ENCODE measurements around the gene SCYGR2. TPM values are rescaled to one million over a fixed set of nuclear protein-coding genes. Genes with fewer than 3 reads are reported as not detected.
A peak's percentile ranks its signal among the peaks of the same experiment; 100 is the strongest.

Gene SCYGR2
- total and polyA plus RNA-seq, 2 experiments from 2014 or later: not detected

DNA sequence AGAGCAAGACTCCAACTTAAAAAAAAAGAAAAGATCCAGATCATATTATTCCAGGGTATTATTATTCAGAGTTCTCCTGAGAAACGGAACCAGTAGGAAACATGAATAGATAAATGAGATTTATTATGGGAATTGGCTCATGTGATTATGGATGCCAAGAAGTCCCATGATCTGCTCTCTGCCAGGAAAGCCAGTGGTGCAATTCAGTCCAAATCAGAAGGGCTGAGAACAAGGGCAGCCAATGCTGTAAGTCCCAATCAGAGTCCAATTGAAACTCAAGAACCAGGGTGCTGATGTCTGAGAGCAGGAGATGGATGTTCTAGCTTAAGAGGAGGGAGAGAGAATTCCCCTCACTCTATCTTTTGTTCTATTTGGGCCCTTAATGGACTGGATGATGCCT, 7.8 kb downstream of the SCYGR2 start:
- H3K9me2 ChIP-seq (ENCODE audit: insufficient read depth): no peaks in the 10 kb centered on the region
- H3F3A ChIP-seq (ENCODE audit: insufficient read depth): no peaks in the 10 kb centered on the region
- no peak overlapping the region for H2AFZ ChIP-seq
- 46 to 64% methylated on average over 1 of the region's 1 CpG for WGBS, 2 experiments (ENCODE audit: low coverage in 1 of 2, low lambda C conversion rate in 2 of 2, missing lambda C conversion rate in 2 of 2)
- no peak for DNase-seq
- H3K79me2 ChIP-seq (ENCODE audit: insufficient read depth): no peaks in the 10 kb centered on the region
- no peaks in the 10 kb centered on the region for H3K9me3 ChIP-seq (ENCODE audit: low read depth)
- no peak for TF ChIP-seq EZH2phosphoT487 (IDR thresholded peaks at IDR 0.05; ENCODE audit: insufficient read depth, low read depth)
- no peak for TF ChIP-seq EZH2 (IDR thresholded peaks at IDR 0.05; ENCODE audit: insufficient read depth, poor library complexity, severe bottlenecking)
- no peak overlapping the region for H3K4me3 ChIP-seq
- H3K4me2 ChIP-seq (ENCODE audit: unreplicated experiment): no peak overlapping the region
- no peak overlapping the region for H3K27ac ChIP-seq
- H3K36me3 ChIP-seq (ENCODE audit: low read depth): no peaks in the 10 kb centered on the region
- H3K27me3 ChIP-seq (replicated peaks; ENCODE audit: insufficient read depth): no peaks in the 10 kb centered on the region
- in situ Hi-C loops (cut with MboI): no loop called here
- H4K20me1 ChIP-seq (ENCODE audit: insufficient read depth): no peaks in the 10 kb centered on the region
- no peaks in the 10 kb centered on the region for H3K4me1 ChIP-seq (ENCODE audit: insufficient read depth)
- no peak overlapping the region for H3K9ac ChIP-seq

DNA sequence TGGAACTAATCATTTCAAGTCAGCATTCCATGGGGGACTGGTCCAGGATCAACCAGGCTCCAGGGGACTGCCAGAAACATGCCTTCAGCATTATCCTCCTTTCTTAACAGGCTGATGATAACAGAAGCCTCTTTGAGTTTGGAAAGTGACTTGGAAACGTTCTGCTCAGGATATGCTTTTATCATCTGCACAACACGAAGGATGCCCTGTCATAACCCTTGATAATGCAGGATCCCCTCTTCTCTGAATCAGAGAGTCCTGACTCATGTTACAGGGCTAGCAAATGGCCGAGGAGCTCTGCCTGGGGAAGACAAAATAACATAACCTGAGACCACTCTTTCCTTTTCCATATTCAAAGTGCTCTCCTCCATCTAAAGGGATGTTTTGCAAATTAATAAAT, 9.2 kb downstream of the SCYGR2 start:
- Histone ChIP-seq H3K4me3 (no peak overlapping the region), H3K27me3 (replicated peaks; ENCODE audit: insufficient read depth) (no peaks in the 10 kb centered on the region), H3F3A (ENCODE audit: insufficient read depth) (no peaks in the 10 kb centered on the region), H3K9me2 (ENCODE audit: insufficient read depth) (no peaks in the 10 kb centered on the region), H3K4me2 (ENCODE audit: unreplicated experiment) (no peak overlapping the region), H3K27ac (no peak overlapping the region), H3K9me3 (ENCODE audit: low read depth) (no peaks in the 10 kb centered on the region), H3K9ac (no peak overlapping the region), H4K20me1 (ENCODE audit: insufficient read depth) (no peaks in the 10 kb centered on the region), H3K36me3 (ENCODE audit: low read depth) (no peaks in the 10 kb centered on the region), H3K79me2 (ENCODE audit: insufficient read depth) (no peaks in the 10 kb centered on the region), H2AFZ (no peak overlapping the region), H3K4me1 (ENCODE audit: insufficient read depth) (no peaks in the 10 kb centered on the region)
- peak; percentile 20 for DNase-seq
- in situ Hi-C loops (cut with MboI): no loop called here
- TF ChIP-seq EZH2 (IDR thresholded peaks at IDR 0.05; ENCODE audit: insufficient read depth, poor library complexity, severe bottlenecking): no peak
- TF ChIP-seq EZH2phosphoT487 (IDR thresholded peaks at IDR 0.05; ENCODE audit: insufficient read depth, low read depth): no peak
- 30 to 37% methylated on average over 3 of the region's 3 CpGs for WGBS, 2 experiments (ENCODE audit: low coverage in 1 of 2, low lambda C conversion rate in 2 of 2, missing lambda C conversion rate in 2 of 2)

DNA sequence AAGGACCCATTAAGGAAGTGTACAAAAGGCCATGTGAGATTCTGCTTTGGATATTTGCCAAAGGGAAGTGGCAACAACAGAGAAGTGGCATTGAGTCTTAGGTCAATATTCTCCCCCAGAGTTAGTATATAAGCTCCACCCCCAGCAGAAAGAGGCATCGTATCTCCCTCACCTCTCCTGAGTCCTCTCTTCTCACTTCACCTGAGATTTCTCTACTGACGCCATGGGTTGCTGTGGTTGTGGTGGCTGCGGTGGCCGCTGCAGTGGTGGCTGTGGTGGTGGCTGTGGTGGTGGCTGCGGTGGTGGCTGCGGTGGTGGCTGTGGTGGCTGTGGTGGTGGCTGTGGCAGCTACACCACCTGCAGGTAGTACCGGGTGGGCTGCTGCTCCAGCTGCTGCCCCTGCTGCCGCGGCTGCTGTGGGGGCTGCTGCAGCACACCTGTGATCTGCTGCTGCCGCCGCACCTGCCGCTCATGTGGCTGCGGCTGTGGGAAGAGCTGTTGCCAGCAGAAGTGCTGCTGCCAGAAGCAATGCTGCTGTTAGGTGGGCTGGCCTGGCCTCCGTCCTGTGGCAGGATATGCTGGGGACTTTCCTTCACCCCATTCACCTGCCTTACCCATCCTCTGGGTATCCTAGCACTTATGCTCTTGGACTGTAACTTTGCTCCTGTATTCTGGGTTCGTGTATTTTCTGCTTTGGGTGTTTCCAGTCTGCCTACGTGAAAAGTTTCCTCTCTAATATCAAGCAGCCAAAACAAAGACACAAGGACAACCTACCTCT, 10.1 kb downstream of the SCYGR2 start:
- WGBS, 2 experiments (ENCODE audit: low coverage in 1 of 2, low lambda C conversion rate in 2 of 2, missing lambda C conversion rate in 2 of 2): 92 to 94% methylated on average over 15 to 16 of the region's 16 CpGs
- no peaks in the 10 kb centered on the region for H3K9me2 ChIP-seq (ENCODE audit: insufficient read depth)
- no peaks in the 10 kb centered on the region for H3K9me3 ChIP-seq (ENCODE audit: low read depth)
- no peak overlapping the region for H3K4me3 ChIP-seq
- no peaks in the 10 kb centered on the region for H3K27me3 ChIP-seq (replicated peaks; ENCODE audit: insufficient read depth)
- no peak overlapping the region for H3K27ac ChIP-seq
- no peak overlapping the region for H2AFZ ChIP-seq
- no peaks in the 10 kb centered on the region for H3K4me1 ChIP-seq (ENCODE audit: insufficient read depth)
- H3K36me3 ChIP-seq (ENCODE audit: low read depth): no peaks in the 10 kb centered on the region
- no peak for TF ChIP-seq EZH2phosphoT487 (IDR thresholded peaks at IDR 0.05; ENCODE audit: insufficient read depth, low read depth)
- TF ChIP-seq EZH2 (IDR thresholded peaks at IDR 0.05; ENCODE audit: insufficient read depth, poor library complexity, severe bottlenecking): no peak
- H3K79me2 ChIP-seq (ENCODE audit: insufficient read depth): no peaks in the 10 kb centered on the region
- no peaks in the 10 kb centered on the region for H3F3A ChIP-seq (ENCODE audit: insufficient read depth)
- in situ Hi-C loops (cut with MboI): no loop called here
- no peak overlapping the region for H3K9ac ChIP-seq
- H4K20me1 ChIP-seq (ENCODE audit: insufficient read depth): no peaks in the 10 kb centered on the region
- DNase-seq: no peak
- H3K4me2 ChIP-seq (ENCODE audit: unreplicated experiment): no peak overlapping the region

GRCh38 chr2:227610123-227610522, 11.4 kb downstream of the SCYGR2 start:
- 68 to 73% methylated on average over 2 of the region's 2 CpGs for WGBS, 2 experiments (ENCODE audit: low coverage in 1 of 2, low lambda C conversion rate in 2 of 2, missing lambda C conversion rate in 2 of 2)
- no peak for TF ChIP-seq EZH2 (IDR thresholded peaks at IDR 0.05; ENCODE audit: insufficient read depth, poor library complexity, severe bottlenecking)
- TF ChIP-seq EZH2phosphoT487 (IDR thresholded peaks at IDR 0.05; ENCODE audit: insufficient read depth, low read depth): no peak
- Histone ChIP-seq H3K27ac (no peak overlapping the region), H3K79me2 (ENCODE audit: insufficient read depth) (no peaks in the 10 kb centered on the region), H2AFZ (no peak overlapping the region), H3K9me3 (ENCODE audit: low read depth) (no peaks in the 10 kb centered on the region), H3K27me3 (replicated peaks; ENCODE audit: insufficient read depth) (no peaks in the 10 kb centered on the region), H3K4me1 (ENCODE audit: insufficient read depth) (no peaks in the 10 kb centered on the region), H3K36me3 (ENCODE audit: low read depth) (no peaks in the 10 kb centered on the region), H3K4me3 (no peak overlapping the region), H3K9me2 (ENCODE audit: insufficient read depth) (no peaks in the 10 kb centered on the region), H3F3A (ENCODE audit: insufficient read depth) (no peaks in the 10 kb centered on the region), H4K20me1 (ENCODE audit: insufficient read depth) (no peaks in the 10 kb centered on the region), H3K4me2 (ENCODE audit: unreplicated experiment) (no peak overlapping the region), H3K9ac (no peak overlapping the region)
- DNase-seq: no peak
- in situ Hi-C loops (cut with MboI): no loop called here

Data from GM23248 (cell line).